ENCODE results near the gene SCN5A. TPM values are rescaled to one million over a fixed set of nuclear protein-coding genes. Genes with fewer than 3 reads are reported as not detected.

Gene SCN5A
- total and polyA plus RNA-seq, 2 experiments from 2014 or later: 0.97 to 1.3 TPM

DNA sequence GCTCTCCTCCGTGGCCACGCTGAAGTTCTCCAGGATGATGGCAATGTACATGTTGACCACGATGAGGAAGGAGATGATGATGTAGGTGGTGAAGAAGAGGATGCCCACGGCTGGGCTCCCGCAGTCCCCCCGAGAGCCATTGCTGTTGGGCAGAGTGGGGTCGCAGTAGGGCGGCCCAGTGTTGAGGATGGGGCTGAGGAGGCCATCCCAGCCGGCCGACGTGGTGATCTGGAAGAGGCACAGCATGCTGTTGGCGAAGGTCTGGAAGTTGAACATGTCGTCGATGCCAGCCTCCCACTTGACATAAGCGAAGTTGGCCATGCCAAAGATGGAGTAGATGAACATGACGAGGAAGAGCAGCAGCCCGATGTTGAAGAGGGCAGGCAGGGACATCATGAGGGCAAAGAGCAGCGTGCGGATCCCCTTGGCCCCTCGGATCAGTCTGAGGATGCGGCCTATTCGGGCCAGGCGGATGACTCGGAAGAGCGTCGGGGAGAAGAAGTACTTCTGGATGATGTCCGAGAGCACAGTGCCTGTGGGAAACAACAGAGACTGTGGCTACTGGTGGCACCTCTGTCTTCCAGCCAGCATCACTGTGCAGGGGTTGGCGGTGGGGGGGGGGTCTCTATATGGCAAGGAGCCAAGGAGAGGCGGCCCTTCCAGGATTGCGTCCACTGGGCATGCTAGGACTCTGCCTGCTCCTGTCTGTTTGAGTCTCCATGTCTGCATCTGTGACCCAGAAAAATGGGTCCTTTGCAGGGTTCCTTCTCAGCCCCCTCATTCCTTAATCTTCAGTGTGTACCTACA, 98.3 kb downstream of the SCN5A start:
- Histone ChIP-seq H4K20me1 (ENCODE audit: insufficient read depth, poor library complexity, severe bottlenecking) (no peaks in the 10 kb centered on the region), H3K4me2 (no peak overlapping the region), H3K9me2 (replicated peaks; ENCODE audit: insufficient read depth) (no peaks in the 10 kb centered on the region), H3K4me1 (ENCODE audit: insufficient read depth) (no peaks in the 10 kb centered on the region), H3K79me2 (no peaks in the 10 kb centered on the region), H3K9me3 (ENCODE audit: low read depth) (no peaks in the 10 kb centered on the region), H3K36me3 (replicated peaks; ENCODE audit: insufficient read depth, low read depth) (no peaks in the 10 kb centered on the region), H3K4me3 (no peak overlapping the region), H2AFZ (no peak overlapping the region), H3K27me3 (no peaks in the 10 kb centered on the region), H3K27ac (no peak overlapping the region)
- 97% methylated on average over 30 of the region's 30 CpGs for WGBS (ENCODE audit: low lambda C conversion rate, missing lambda C conversion rate)
- TF ChIP-seq, protein P1, sequence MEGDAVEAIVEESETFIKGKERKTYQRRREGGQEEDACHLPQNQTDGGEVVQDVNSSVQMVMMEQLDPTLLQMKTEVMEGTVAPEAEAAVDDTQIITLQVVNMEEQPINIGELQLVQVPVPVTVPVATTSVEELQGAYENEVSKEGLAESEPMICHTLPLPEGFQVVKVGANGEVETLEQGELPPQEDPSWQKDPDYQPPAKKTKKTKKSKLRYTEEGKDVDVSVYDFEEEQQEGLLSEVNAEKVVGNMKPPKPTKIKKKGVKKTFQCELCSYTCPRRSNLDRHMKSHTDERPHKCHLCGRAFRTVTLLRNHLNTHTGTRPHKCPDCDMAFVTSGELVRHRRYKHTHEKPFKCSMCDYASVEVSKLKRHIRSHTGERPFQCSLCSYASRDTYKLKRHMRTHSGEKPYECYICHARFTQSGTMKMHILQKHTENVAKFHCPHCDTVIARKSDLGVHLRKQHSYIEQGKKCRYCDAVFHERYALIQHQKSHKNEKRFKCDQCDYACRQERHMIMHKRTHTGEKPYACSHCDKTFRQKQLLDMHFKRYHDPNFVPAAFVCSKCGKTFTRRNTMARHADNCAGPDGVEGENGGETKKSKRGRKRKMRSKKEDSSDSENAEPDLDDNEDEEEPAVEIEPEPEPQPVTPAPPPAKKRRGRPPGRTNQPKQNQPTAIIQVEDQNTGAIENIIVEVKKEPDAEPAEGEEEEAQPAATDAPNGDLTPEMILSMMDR (IDR thresholded peaks at IDR 0.05; ENCODE audit: poor library complexity): no peak
- no peak for TF ChIP-seq EZH2phosphoT487 (IDR thresholded peaks at IDR 0.05; ENCODE audit: low read depth, severe bottlenecking, unreplicated experiment)
- no peak for TF ChIP-seq EZH2 (IDR thresholded peaks at IDR 0.05; ENCODE audit: borderline replicate concordance)
- no peak for DNase-seq (ENCODE audit: low spot score)

DNA sequence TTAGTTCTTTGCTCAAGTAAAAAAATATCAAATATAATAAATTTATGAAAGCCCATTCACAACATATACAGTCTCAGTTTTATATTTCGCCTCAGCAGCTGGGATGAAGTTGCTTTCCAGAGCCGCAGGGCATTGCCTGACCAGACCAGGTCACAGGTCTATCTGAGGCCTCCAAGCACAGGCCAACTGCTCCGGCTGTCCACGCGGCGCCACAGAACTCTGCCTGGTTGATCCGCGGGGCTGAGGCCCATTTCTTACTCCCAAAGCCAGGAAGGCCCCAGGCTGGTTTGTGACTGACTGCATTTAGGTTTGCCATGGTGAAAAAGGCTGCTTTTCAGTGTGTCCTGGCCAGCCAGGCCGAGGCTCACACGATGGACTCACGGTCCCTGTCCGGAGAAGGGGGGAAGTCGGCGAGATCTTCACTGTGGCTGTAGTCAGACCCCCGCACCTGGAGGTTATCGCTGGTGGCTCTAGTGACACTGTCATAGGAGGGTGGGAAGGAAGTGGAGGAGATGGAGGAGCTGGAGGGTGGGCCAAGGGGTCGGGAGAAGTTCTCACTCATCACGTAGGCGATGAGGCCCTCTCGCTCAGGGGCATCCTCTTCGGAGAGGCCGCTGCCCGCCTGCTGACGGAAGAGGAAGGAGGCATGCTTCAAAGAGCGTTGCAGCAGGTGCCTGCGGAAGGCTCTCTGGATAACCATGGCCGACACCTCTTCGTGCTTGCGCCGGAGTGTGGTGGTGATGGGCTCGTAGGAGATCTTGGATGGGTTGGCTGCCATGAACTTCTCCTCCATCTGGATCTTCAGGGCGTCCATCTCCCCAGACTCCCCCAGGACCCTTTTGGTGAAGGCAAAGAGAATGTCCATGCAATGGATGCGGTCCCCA, 99.3 kb downstream of the SCN5A start:
- WGBS (ENCODE audit: low lambda C conversion rate, missing lambda C conversion rate): 97% methylated on average over 28 of the region's 33 CpGs
- Histone ChIP-seq H3K36me3 (replicated peaks; ENCODE audit: insufficient read depth, low read depth) (no peaks in the 10 kb centered on the region), H3K4me1 (ENCODE audit: insufficient read depth) (no peaks in the 10 kb centered on the region), H4K20me1 (ENCODE audit: insufficient read depth, poor library complexity, severe bottlenecking) (no peaks in the 10 kb centered on the region), H3K9me3 (ENCODE audit: low read depth) (no peaks in the 10 kb centered on the region), H2AFZ (no peak overlapping the region), H3K4me2 (no peak overlapping the region), H3K4me3 (no peak overlapping the region), H3K9me2 (replicated peaks; ENCODE audit: insufficient read depth) (no peaks in the 10 kb centered on the region), H3K27me3 (no peaks in the 10 kb centered on the region), H3K79me2 (no peaks in the 10 kb centered on the region), H3K27ac (no peak overlapping the region)
- TF ChIP-seq EZH2 (IDR thresholded peaks at IDR 0.05; ENCODE audit: borderline replicate concordance) (no peak), EZH2phosphoT487 (IDR thresholded peaks at IDR 0.05; ENCODE audit: low read depth, severe bottlenecking, unreplicated experiment) (no peak)
- TF ChIP-seq, protein P1 (IDR thresholded peaks at IDR 0.05; ENCODE audit: poor library complexity): no peak
- no peak for DNase-seq (ENCODE audit: low spot score)

DNA sequence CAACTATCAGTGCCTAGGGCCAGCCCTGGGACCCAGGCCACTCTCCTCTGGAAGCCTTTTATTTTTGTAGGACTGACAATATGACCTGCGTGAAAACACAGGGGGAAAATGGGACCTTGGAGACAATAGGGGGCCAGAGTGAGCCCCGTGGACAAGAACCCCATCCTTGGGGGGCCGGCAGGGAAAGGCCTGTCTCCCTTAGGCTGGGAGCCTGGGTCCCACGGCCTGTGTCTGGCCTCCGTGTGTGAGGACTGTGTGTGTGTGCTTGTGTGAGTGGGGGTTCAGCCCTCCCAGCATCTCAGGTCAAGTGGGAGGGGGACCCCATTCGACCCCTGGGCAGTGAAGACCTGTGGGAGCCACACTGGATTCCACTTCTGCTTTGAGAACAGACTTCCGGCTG, 100.0 kb downstream of the SCN5A start:
- 98% methylated on average over 7 of the region's 7 CpGs for WGBS (ENCODE audit: low lambda C conversion rate, missing lambda C conversion rate)
- H3K27me3 ChIP-seq: no peaks in the 10 kb centered on the region
- no peaks in the 10 kb centered on the region for H3K36me3 ChIP-seq (replicated peaks; ENCODE audit: insufficient read depth, low read depth)
- H3K27ac ChIP-seq: no peak overlapping the region
- H2AFZ ChIP-seq: no peak overlapping the region
- no peak overlapping the region for H3K4me3 ChIP-seq
- no peak for DNase-seq (ENCODE audit: low spot score)
- no peaks in the 10 kb centered on the region for H3K9me2 ChIP-seq (replicated peaks; ENCODE audit: insufficient read depth)
- no peaks in the 10 kb centered on the region for H3K4me1 ChIP-seq (ENCODE audit: insufficient read depth)
- no peaks in the 10 kb centered on the region for H3K9me3 ChIP-seq (ENCODE audit: low read depth)
- H3K79me2 ChIP-seq: no peaks in the 10 kb centered on the region
- H3K4me2 ChIP-seq: no peak overlapping the region
- no peak for TF ChIP-seq EZH2 (IDR thresholded peaks at IDR 0.05; ENCODE audit: borderline replicate concordance)
- TF ChIP-seq, protein P1 (IDR thresholded peaks at IDR 0.05; ENCODE audit: poor library complexity): no peak
- no peak for TF ChIP-seq EZH2phosphoT487 (IDR thresholded peaks at IDR 0.05; ENCODE audit: low read depth, severe bottlenecking, unreplicated experiment)
- H4K20me1 ChIP-seq (ENCODE audit: insufficient read depth, poor library complexity, severe bottlenecking): no peaks in the 10 kb centered on the region

Measured in hepatocyte (in vitro differentiated cells).